ENCODE data around the gene WDR77.
A peak's percentile ranks its signal among the peaks of the same experiment; 100 is the strongest.

Gene WDR77

DNA sequence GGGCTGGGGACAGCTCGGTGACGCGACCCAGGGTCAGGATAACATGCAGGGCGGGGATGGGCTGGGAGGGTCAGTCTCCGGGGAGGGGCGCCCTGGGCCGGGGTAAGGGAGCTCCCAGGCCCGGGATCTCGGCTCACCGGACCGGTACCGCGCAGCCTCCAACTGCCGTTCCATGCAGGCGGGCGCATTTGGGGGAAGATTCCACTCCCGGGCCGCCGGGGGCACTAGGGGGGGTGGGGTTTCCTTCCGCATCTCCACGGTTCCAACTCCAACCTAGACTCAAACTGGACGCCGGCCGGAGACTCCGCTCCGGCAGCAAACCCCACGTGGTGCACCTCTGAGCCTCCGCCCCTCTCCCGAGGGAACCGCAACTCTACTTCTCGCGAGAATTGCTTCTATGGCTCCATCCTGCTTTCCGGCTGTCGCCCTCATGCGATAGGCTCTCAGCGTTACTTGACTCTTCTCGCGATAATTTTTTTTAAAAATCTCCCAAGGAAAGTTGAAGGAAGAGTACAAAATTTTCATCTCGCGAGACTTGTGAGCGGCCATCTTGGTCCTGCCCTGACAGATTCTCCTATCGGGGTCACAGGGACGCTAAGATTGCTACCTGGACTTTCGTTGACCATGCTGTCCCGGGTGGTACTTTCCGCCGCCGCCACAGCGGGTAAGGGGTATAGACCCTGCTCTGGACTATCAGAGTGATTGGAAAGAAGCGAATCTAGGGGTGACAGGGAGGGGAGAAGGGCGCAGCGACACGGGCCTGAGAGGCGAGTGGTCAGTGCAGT, at the start of gene WDR77, which contains the start of gene ATP5PB:
TSS of gene WDR77 (minus strand) at position 339 of the 785 bp plus-strand sequence. CDS start at position 252, 87 bp downstream.
TSS of gene ATP5PB (plus strand) at position 547 of the 785 bp plus-strand sequence. CDS start at position 625, 78 bp downstream.
- DNase-seq = peak; percentile 75 to 93

GRCh38 chr1:111497592-111497991, 48.5 kb upstream of the WDR77 start:
- DNase-seq = no peak

GRCh38 chr1:111496398-111496797, 47.3 kb upstream of the WDR77 start:
- DNase-seq = no peak

GRCh38 chr1:111491070-111491469, 42.0 kb upstream of the WDR77 start:
- no peak for DNase-seq

- no peak for DNase-seq
Observed at GRCh38 chr1:111490220-111490619, 41.2 kb upstream of the WDR77 start.

- DNase-seq = no peak
Observed at GRCh38 chr1:111489604-111490003, 40.5 kb upstream of the WDR77 start.

DNA sequence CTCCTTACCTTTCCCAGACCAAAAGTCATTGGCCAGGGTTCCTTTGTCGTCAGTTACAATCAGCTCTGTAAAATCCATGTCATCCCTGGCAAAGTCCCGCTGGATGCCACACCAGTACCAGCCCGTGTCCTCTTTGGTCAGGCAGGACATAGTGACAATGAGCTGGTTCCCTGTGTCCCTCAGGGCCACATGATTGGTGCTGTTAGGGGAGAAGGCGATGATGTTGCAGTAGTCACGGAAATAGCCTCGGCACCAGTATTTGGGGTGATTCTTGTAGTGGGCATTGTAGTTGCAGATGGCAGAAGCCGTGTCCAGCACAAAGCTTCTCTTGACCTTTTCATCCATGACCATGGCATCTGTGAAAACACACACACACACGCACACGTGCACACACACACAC, 39.6 kb upstream of the WDR77 start:
- DNase-seq = no peak

DNA sequence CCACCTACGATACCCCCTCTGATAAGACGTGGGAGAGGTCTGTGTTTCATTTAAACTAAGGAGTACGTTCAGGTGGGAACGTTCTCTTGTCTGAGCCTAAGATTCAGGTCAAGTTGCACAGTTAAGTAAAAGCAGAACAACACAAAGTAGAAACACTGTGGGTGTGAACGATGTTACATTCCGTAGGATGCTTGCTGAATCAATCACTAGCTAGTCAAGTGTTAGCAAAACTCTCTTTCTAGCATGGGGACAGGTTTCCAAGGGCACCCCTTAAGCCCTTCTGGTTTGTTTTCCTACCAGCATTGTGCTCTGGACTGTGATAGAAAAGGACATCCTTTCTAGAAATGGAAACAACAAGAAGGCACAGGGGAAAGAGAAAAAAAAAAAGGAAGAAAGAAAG, 38.1 kb upstream of the WDR77 start:
- no peak for DNase-seq

DNA sequence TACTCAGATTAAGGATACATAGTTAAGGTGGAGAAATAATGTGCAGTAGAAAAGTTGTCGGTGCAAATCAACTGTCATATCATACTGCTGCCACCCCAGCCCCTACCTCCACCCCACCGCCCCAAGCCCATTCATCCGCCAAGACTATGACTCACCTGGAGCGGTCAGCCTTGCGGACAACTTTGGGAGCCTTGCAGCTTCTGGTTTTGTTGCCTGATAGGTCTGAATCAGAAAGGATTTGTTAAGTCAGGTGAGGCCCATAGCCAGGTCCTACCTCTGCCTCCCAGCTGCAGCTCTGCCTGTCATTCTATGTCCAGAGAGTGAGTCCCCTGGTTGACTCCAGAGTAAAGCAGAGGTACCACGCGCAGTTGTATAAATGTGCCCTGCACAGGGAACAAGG, 37.4 kb upstream of the WDR77 start:
- no peak for DNase-seq

GRCh38 chr1:111484391-111485026, 35.5 kb upstream of the WDR77 start:
- DNase-seq = no peak

- no peak for DNase-seq
Observed at GRCh38 chr1:111483876-111484275, 34.8 kb upstream of the WDR77 start.

DNA sequence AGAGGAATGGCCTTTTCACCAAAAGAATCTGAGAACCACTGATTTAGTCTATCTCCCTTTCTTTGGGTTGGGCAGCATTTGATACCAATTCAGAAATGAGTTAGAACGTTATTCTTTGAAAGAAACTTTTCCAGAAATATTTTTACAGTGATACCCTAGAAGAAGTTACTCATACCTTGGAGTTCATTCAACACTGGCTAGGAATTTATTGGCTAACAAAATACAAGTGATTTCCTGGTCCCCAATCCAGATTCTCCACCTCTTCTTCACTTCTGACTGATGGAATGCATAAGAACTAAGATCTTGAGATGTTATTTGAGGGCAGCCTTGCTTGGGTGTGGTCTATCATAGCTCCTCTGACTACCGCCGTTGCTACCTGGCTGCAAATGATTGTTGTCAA, 34.1 kb upstream of the WDR77 start:
- no peak for DNase-seq

GRCh38 chr1:111481387-111482221, 32.5 kb upstream of the WDR77 start:
- DNase-seq = peak; percentile 45 to 55

GRCh38 chr1:111480674-111481073, 31.6 kb upstream of the WDR77 start:
- no peak for DNase-seq

DNA sequence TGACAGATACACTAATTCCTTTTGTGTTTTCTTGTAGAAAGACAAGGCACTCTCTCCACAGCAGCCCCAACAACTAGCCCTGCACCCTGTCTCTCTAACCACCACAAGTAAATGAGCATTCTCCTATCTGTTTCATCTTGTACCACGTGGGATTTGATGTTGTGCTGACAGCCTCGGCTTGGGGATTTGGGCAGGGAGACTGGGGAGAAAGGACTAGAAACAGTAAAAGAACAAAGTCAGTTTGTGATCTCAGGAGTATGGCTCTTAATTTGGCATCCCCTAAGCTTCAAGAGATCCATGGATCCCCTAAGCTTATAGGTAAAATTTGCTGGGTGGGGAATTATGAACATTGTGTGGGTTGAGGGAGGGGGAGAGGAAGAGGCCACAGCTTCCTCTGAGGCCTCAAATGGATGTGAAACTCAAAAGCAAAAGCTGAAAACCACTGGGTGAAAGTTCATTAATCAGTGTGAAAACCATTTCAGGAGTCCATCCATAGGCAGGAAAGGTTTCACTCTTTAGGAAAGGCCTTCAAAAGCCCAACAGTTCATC, 27.8 kb upstream of the WDR77 start:
- peak in 1 of 2 experiments; percentile 15 for DNase-seq

GRCh38 chr1:111476214-111476613, 27.2 kb upstream of the WDR77 start:
- DNase-seq = no peak

DNA sequence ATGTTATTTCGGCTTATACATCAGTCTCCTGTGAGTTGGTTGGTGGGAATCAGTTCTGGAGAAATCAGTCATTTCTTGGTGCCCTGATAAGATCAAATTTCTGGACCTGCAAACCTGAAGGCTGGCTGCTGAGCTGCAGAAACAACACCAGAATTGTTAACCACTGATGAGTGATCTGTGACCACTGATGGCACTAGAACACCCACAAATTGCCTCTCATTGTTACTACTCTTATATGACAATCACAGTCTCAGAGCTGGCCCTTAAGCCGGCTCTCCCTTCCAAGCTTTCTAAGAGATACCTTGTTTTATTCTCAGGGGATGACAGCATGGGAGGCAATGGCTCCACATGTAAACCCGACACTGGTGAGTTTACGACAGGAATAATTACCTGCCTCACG, 26.6 kb upstream of the WDR77 start:
- DNase-seq = peak in 1 of 2 experiments; percentile 9

- DNase-seq = no peak
Observed at GRCh38 chr1:111474521-111474920, 25.5 kb upstream of the WDR77 start.

DNA sequence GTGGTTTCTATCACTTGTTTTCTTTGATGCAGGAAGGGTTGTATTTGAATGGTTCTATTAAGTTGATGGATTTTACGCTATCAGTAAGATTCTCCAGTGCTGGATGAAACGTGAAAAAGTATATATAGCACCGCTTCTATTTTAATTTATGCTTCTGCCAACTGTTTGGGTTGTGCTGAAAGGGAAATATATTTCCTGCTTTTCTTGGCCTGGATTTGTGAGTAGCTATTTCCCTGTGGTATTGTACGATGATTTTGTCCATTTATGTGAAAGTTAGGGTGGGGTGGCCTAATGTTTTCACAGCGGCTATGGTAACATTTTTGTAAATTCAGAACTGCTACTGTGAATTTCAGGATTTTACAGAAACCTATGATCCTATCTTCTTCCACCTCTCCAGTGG, 25.1 kb upstream of the WDR77 start:
- DNase-seq = no peak

DNA sequence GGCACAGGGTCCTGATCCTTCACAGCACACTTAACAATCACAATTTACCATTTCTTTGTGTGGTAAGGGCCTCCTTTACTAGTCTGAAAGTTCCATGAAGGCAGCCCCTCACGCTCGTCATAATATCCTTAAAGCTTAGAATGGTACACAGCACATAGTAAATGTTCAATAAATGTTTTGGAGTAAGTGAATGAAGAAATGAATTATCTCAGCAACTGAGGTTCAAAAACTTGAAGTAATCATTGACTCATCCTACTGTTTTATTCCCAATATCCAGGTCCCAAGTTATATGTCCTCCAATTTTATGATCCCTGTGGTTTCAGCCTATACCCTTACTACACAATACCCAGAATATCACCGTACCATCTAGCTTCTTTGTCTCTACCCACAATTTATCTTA, 22.5 kb upstream of the WDR77 start:
- no peak for DNase-seq

DNA sequence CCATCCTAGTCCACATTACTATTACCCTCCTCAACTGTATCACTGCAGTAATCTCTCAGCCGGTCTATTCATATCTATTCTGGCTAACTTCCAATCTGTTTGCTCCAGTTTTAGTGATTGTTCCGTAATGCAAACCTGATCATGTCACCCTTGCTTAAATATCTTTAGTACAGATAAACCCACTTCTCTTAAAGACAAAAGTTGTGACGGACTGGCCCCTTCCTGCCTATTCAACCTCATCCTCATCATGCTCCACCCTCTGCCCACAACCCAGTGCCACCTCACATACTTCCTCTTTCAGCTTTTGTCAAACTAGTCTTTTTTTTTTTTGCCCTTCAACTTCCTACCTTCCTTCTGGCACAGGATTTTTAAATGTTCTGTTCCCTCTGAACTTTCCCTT, 22.0 kb upstream of the WDR77 start:
- peak; percentile 25 to 73 for DNase-seq

- DNase-seq = no peak
Observed at GRCh38 chr1:111470596-111470995, 21.5 kb upstream of the WDR77 start.

GRCh38 chr1:111469539-111469938, 20.5 kb upstream of the WDR77 start:
- DNase-seq = no peak
